Liver (tissue), 9 donors: ENCODE results near the gene CACNB1. TPM values are rescaled to one million over a fixed set of nuclear protein-coding genes. Genes with fewer than 3 reads are reported as not detected.

Experiments used
- DNase-seq: peaks from one replicate; pipeline ENCODE4 v3.0.0-alpha.2; 2017; ENCODE audit warnings: low spot score
- H3K27ac ChIP-seq, 2 donors: one replicate each; pipeline ENCODE4 v1.7.0; 2013; ENCODE audit warnings: inconsistent platforms in 2 of 2, low read length in 2 of 2, control low read depth in 1 of 2, low read depth in 1 of 2, mild to moderate bottlenecking in 1 of 2
- H3K27me3 ChIP-seq, 4 donors: one replicate each; pipeline versions ENCODE4 v1.6.1 to v1.7.0; 2013; ENCODE audit warnings: low read length in 3 of 4, inconsistent platforms in 1 of 4, mild to moderate bottlenecking in 1 of 4, moderate library complexity in 1 of 4; ENCODE audit not compliant: control insufficient read depth in 4 of 4, insufficient read depth in 4 of 4
- H3K36me3 ChIP-seq, 4 donors: one replicate each; pipeline versions ENCODE4 v1.6.1 to v1.7.0; 2013; ENCODE audit warnings: low read length in 3 of 4, mild to moderate bottlenecking in 3 of 4, low read depth in 1 of 4, moderate library complexity in 1 of 4; ENCODE audit not compliant: control insufficient read depth in 4 of 4, insufficient read depth in 3 of 4
- H3K4me1 ChIP-seq, 4 donors: one replicate each; pipeline versions ENCODE4 v1.6.1 to v1.7.0; 2013; ENCODE audit warnings: low read length in 3 of 4, mild to moderate bottlenecking in 3 of 4, moderate library complexity in 1 of 4; ENCODE audit not compliant: control insufficient read depth in 4 of 4, insufficient read depth in 4 of 4
- H3K4me3 ChIP-seq, 3 donors: one replicate each; pipeline versions ENCODE4 v1.6.1 to v1.7.0; 2013; ENCODE audit warnings: low read length in 3 of 3, control low read depth in 1 of 3, low read depth in 1 of 3, mild to moderate bottlenecking in 1 of 3
- H3K9ac ChIP-seq, 2 donors: one replicate each; pipeline ENCODE4 v1.7.0; 2013; ENCODE audit warnings: low read length in 2 of 2, mild to moderate bottlenecking in 2 of 2, moderate library complexity in 2 of 2, control low read depth in 1 of 2, low read depth in 1 of 2
- H3K9me3 ChIP-seq, 4 donors: one replicate each; pipeline versions ENCODE4 v1.6.1 to v1.7.0; 2013; ENCODE audit warnings: low read length in 3 of 4; ENCODE audit not compliant: control insufficient read depth in 4 of 4
- EGR1 ChIP-seq, 2 donors: IDR thresholded peaks; 2 replicates each; pipeline ENCODE4 v1.6.1; 2016 to 2018; ENCODE audit warnings: antibody characterized with exemption in 2 of 2, low read depth in 2 of 2
- FOXA2 ChIP-seq: IDR thresholded peaks from 2 replicates; pipeline ENCODE4 v1.6.1; 2016; ENCODE audit warnings: antibody characterized with exemption
- GABPA ChIP-seq, 2 donors: IDR thresholded peaks in 1 of 2; conservative IDR thresholded peaks in 1 of 2; 2 replicates each; pipeline ENCODE4 v1.6.1; 2016; ENCODE audit warnings: antibody characterized with exemption in 2 of 2, mild to moderate bottlenecking in 1 of 2, moderate library complexity in 1 of 2
- HNF4A ChIP-seq, 2 donors: conservative IDR thresholded peaks; 2 replicates each; pipeline ENCODE4 v1.6.1; 2016; ENCODE audit warnings: antibody characterized with exemption in 2 of 2, mild to moderate bottlenecking in 2 of 2
- HNF4G ChIP-seq: IDR thresholded peaks from 2 replicates; pipeline ENCODE4 v1.6.1; 2016; ENCODE audit warnings: antibody characterized with exemption
- JUND ChIP-seq, 2 donors: IDR thresholded peaks; 2 replicates each; pipeline ENCODE4 v1.6.1; 2016; ENCODE audit warnings: antibody characterized with exemption in 2 of 2
- NR2F2 ChIP-seq: IDR thresholded peaks from 2 replicates; pipeline ENCODE4 v1.6.1; 2016; ENCODE audit warnings: antibody characterized with exemption
- RXRA ChIP-seq, 2 donors: IDR thresholded peaks; 2 replicates each; pipeline ENCODE4 v1.6.1; 2017 to 2018; ENCODE audit warnings: antibody characterized with exemption in 2 of 2, mild to moderate bottlenecking in 1 of 2
- SP1 ChIP-seq: IDR thresholded peaks from 2 replicates; pipeline ENCODE4 v1.6.1; 2018; ENCODE audit warnings: antibody characterized with exemption, mild to moderate bottlenecking
- TAF1 ChIP-seq: conservative IDR thresholded peaks from 2 replicates; pipeline ENCODE4 v1.6.1; 2016; ENCODE audit warnings: antibody characterized with exemption, mild to moderate bottlenecking
- YY1 ChIP-seq: IDR thresholded peaks from 2 replicates; pipeline ENCODE4 v1.6.1; 2016; ENCODE audit warnings: antibody characterized with exemption, mild to moderate bottlenecking
- WGBS: extraction: QIAGEN DNeasy Blood & Tissue Kit; methylation state at CpG from one replicate; pipeline ENCODE4 v1.1.7; 2013; 5-methylcytosine and 5-hydroxymethylcytosine counted together
- polyA plus RNA-seq, 2 donors: library from polyadenylated mRNA; stranded (reverse) in 1 of 2; unstranded in 1 of 2; fragments of 200-250 nt in 1 of 2; fragments of >200 nt in 1 of 2; fragmentation: Nextera tagmentation in 1 of 2; extraction: Ambion mirVana in 1 of 2; gene quantifications; one replicate each; pipeline versions ENCODE4 v1.2.1 to v1.2.3, GENCODE V29; 2013 to 2015
- total RNA-seq, 2 donors: library from RNA; depleted of rRNA; stranded (reverse); fragments of >200 nt; gene quantifications; one replicate each; pipeline ENCODE4 v1.2.3, GENCODE V29; 2014
- TF ChIP-seq, protein P1 (sequence below): IDR thresholded peaks from 2 replicates; pipeline ENCODE4 v1.6.1; 2016; ENCODE audit warnings: antibody characterized with exemption, mild to moderate bottlenecking
- TF ChIP-seq, protein P2 (sequence below): IDR thresholded peaks from 2 replicates; pipeline ENCODE4 v1.6.1; 2016; ENCODE audit warnings: antibody characterized with exemption
- TF ChIP-seq, protein P3 (sequence below): fragments of 150-350 bp; IDR thresholded peaks from 2 replicates; pipeline ENCODE4 v1.5.1; 2017; ENCODE audit warnings: improper control_type of control experiment, low read depth, low read length; ENCODE audit not compliant: missing input control
- TF ChIP-seq, protein P4 (sequence below): IDR thresholded peaks from 2 replicates; pipeline ENCODE4 v1.6.1; 2016; ENCODE audit warnings: antibody characterized with exemption
- TF ChIP-seq, protein P5 (sequence below): IDR thresholded peaks from 2 replicates; pipeline ENCODE4 v1.6.1; 2016; ENCODE audit warnings: antibody characterized with exemption
- donor health status: healthy.
- donor health status: healthy.
- donor health status: healthy.
- donor health status: healthy.
- donor health status: healthy.

The CACNB1 gene
- total and polyA plus RNA-seq, 4 donors = 0.05 to 1.3 (median 0.26) TPM

DNA sequence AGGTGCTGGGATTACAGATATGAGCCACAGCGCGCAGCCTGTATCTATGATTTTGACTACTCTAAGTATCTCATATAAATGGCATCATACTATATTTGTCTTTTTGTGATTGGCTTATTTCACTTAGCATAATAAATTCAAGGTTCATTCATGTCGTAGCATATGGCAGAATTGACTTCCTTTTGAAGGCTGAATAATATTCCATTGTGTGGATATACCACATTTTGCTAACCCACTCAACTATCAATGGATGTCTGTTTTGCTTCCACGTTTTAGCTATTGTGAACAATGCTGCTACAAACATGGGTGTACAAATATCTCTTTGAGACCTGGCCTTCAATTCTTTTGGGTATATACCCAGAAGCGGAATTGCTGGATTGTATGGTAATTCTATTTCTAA lies 56.2 kb downstream of the CACNB1 start:
- 93% methylated on average over 5 of the region's 5 CpGs for WGBS
- Histone ChIP-seq H3K9ac (no peak overlapping the region), H3K4me1 (no peaks in the 10 kb centered on the region), H3K4me3 (no peak overlapping the region), H3K27ac (no peak overlapping the region), H3K36me3 (no peaks in the 10 kb centered on the region), H3K9me3 (no peaks in the 10 kb centered on the region), H3K27me3 (no peaks in the 10 kb centered on the region)
- TF ChIP-seq SP1 (no peak), GABPA (IDR thresholded peaks at IDR 0.05 in 1 of 2, conservative IDR thresholded peaks at IDR 0.05 in 1 of 2) (no peak), FOXA2 (no peak), YY1 (no peak), EGR1 (IDR thresholded peaks at IDR 0.05; ENCODE audit: low read depth in 2 of 2) (no peak), NR2F2 (no peak), HNF4G (no peak), TAF1 (no peak), HNF4A (conservative IDR thresholded peaks at IDR 0.05) (no peak), RXRA (IDR thresholded peaks at IDR 0.05) (no peak), JUND (IDR thresholded peaks at IDR 0.05) (no peak)
- TF ChIP-seq, protein P1, sequence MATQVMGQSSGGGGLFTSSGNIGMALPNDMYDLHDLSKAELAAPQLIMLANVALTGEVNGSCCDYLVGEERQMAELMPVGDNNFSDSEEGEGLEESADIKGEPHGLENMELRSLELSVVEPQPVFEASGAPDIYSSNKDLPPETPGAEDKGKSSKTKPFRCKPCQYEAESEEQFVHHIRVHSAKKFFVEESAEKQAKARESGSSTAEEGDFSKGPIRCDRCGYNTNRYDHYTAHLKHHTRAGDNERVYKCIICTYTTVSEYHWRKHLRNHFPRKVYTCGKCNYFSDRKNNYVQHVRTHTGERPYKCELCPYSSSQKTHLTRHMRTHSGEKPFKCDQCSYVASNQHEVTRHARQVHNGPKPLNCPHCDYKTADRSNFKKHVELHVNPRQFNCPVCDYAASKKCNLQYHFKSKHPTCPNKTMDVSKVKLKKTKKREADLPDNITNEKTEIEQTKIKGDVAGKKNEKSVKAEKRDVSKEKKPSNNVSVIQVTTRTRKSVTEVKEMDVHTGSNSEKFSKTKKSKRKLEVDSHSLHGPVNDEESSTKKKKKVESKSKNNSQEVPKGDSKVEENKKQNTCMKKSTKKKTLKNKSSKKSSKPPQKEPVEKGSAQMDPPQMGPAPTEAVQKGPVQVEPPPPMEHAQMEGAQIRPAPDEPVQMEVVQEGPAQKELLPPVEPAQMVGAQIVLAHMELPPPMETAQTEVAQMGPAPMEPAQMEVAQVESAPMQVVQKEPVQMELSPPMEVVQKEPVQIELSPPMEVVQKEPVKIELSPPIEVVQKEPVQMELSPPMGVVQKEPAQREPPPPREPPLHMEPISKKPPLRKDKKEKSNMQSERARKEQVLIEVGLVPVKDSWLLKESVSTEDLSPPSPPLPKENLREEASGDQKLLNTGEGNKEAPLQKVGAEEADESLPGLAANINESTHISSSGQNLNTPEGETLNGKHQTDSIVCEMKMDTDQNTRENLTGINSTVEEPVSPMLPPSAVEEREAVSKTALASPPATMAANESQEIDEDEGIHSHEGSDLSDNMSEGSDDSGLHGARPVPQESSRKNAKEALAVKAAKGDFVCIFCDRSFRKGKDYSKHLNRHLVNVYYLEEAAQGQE = no peak
- TF ChIP-seq, protein P2, sequence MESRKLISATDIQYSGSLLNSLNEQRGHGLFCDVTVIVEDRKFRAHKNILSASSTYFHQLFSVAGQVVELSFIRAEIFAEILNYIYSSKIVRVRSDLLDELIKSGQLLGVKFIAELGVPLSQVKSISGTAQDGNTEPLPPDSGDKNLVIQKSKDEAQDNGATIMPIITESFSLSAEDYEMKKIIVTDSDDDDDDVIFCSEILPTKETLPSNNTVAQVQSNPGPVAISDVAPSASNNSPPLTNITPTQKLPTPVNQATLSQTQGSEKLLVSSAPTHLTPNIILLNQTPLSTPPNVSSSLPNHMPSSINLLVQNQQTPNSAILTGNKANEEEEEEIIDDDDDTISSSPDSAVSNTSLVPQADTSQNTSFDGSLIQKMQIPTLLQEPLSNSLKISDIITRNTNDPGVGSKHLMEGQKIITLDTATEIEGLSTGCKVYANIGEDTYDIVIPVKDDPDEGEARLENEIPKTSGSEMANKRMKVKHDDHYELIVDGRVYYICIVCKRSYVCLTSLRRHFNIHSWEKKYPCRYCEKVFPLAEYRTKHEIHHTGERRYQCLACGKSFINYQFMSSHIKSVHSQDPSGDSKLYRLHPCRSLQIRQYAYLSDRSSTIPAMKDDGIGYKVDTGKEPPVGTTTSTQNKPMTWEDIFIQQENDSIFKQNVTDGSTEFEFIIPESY = no peak
- TF ChIP-seq, protein P3, sequence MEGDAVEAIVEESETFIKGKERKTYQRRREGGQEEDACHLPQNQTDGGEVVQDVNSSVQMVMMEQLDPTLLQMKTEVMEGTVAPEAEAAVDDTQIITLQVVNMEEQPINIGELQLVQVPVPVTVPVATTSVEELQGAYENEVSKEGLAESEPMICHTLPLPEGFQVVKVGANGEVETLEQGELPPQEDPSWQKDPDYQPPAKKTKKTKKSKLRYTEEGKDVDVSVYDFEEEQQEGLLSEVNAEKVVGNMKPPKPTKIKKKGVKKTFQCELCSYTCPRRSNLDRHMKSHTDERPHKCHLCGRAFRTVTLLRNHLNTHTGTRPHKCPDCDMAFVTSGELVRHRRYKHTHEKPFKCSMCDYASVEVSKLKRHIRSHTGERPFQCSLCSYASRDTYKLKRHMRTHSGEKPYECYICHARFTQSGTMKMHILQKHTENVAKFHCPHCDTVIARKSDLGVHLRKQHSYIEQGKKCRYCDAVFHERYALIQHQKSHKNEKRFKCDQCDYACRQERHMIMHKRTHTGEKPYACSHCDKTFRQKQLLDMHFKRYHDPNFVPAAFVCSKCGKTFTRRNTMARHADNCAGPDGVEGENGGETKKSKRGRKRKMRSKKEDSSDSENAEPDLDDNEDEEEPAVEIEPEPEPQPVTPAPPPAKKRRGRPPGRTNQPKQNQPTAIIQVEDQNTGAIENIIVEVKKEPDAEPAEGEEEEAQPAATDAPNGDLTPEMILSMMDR = no peak
- TF ChIP-seq, protein P4, sequence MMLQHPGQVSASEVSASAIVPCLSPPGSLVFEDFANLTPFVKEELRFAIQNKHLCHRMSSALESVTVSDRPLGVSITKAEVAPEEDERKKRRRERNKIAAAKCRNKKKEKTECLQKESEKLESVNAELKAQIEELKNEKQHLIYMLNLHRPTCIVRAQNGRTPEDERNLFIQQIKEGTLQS = no peak
- TF ChIP-seq, protein P5, sequence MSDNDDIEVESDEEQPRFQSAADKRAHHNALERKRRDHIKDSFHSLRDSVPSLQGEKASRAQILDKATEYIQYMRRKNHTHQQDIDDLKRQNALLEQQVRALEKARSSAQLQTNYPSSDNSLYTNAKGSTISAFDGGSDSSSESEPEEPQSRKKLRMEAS = no peak
- DNase-seq = no peak

DNA sequence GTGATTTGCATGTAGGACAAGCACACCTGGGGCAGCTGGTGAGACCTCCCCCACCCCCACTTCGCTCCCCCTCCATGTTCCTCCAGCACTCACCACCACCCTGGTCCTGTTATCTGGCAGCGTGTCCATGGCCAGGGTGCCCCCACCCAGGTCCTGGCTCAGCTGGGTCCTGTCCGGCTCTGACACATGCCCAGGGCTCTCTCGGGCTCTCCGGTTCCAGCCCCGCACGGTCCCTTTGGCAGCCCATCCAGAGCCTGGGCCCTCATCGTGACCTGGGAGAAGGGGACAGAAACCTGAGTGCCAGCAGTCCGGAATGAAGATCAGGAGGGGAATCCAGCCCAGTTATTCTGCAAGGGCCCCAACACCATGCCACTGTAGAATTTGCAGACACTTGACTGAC lies 57.9 kb downstream of the CACNB1 start:
- DNase-seq = no peak
- H3K4me1 ChIP-seq = no peaks in the 10 kb centered on the region
- 96% methylated on average over 9 of the region's 9 CpGs for WGBS
- no peak overlapping the region for H3K4me3 ChIP-seq
- no peaks in the 10 kb centered on the region for H3K27me3 ChIP-seq
- H3K36me3 ChIP-seq = no peaks in the 10 kb centered on the region
- H3K9me3 ChIP-seq = no peaks in the 10 kb centered on the region
- no peak overlapping the region for H3K9ac ChIP-seq
- no peak for TF ChIP-seq FOXA2
- no peak for TF ChIP-seq HNF4A (conservative IDR thresholded peaks at IDR 0.05)
- no peak for TF ChIP-seq EGR1 (IDR thresholded peaks at IDR 0.05; ENCODE audit: low read depth in 2 of 2)
- no peak for TF ChIP-seq RXRA (IDR thresholded peaks at IDR 0.05)
- TF ChIP-seq YY1 = no peak
- TF ChIP-seq, protein P3 = no peak
- H3K27ac ChIP-seq = no peak overlapping the region
